ENCODE measurements around the gene LYSMD1. TPM values are rescaled to one million over a fixed set of nuclear protein-coding genes. Genes with fewer than 3 reads are reported as not detected.

The LYSMD1 gene
- total RNA-seq, 4 donors from 2014 or later: 4.6 to 8.8 (median 5.9) TPM

DNA sequence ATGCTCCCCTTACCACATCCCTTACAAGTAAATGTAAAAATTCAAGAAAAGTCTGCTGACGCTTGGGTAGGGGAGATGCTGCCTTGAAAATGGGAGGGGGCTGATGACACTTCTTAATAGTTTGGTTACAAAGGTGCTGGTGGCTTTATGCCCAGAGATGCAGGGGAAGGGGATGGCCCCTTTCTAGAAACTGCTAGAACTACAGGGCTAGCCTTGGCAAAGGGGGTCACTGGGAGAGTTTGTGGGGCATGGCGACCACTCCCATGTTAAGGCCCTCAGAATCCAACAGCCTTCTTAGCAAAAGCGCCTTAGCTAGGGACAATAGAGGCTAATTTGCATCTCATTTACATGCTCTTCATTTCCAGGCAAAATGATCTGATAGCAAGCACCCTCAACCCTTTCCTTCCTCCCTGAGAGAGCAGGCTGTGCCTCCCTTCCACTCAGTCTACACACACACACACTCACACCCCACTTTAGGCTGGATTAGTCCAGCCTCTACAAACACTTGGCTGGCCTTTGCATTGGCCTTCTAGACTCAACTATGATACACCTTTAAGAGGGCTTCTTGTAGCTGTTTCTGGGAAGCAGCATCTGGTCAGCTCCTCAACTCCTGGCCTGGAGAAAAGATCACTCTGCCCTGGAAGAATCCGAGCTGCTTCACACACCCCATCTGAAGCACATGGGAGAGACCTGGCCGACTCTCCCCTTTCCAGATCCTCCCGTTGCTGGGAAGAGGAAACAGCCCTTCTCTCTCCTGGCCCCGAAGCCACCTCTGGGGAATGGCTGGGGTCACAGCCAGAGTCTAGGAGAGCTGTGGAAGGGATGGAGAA, 21.0 kb downstream of the LYSMD1 start:
- no peak for DNase-seq
- 83 to 90% methylated on average over 3 of the region's 7 CpGs for WGBS, 2 donors
- peaks cover 16 to 48% (median 21%) of the 10 kb centered on the region in 3 donors for H3K4me1 ChIP-seq
- H3K27ac ChIP-seq: peak overlapping the region in 3 of 4 donors; percentile 87 to 89 (median 88)
- intact Hi-C loops (cut with DNase I): no loop called here
- H3K27me3 ChIP-seq: peaks cover 0 to 7% (median 0%) of the 10 kb centered on the region in 4 donors
- no peaks in the 10 kb centered on the region for H3K9me3 ChIP-seq
- H3K4me3 ChIP-seq: peak overlapping the region in 3 of 4 donors; percentile 87 to 88 (median 87)
- no peaks in the 10 kb centered on the region for H3K36me3 ChIP-seq
- no peak for TF ChIP-seq POLR2A (IDR thresholded peaks at IDR 0.05)
- TF ChIP-seq, protein P1, sequence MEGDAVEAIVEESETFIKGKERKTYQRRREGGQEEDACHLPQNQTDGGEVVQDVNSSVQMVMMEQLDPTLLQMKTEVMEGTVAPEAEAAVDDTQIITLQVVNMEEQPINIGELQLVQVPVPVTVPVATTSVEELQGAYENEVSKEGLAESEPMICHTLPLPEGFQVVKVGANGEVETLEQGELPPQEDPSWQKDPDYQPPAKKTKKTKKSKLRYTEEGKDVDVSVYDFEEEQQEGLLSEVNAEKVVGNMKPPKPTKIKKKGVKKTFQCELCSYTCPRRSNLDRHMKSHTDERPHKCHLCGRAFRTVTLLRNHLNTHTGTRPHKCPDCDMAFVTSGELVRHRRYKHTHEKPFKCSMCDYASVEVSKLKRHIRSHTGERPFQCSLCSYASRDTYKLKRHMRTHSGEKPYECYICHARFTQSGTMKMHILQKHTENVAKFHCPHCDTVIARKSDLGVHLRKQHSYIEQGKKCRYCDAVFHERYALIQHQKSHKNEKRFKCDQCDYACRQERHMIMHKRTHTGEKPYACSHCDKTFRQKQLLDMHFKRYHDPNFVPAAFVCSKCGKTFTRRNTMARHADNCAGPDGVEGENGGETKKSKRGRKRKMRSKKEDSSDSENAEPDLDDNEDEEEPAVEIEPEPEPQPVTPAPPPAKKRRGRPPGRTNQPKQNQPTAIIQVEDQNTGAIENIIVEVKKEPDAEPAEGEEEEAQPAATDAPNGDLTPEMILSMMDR (IDR thresholded peaks at IDR 0.05): no peak

DNA sequence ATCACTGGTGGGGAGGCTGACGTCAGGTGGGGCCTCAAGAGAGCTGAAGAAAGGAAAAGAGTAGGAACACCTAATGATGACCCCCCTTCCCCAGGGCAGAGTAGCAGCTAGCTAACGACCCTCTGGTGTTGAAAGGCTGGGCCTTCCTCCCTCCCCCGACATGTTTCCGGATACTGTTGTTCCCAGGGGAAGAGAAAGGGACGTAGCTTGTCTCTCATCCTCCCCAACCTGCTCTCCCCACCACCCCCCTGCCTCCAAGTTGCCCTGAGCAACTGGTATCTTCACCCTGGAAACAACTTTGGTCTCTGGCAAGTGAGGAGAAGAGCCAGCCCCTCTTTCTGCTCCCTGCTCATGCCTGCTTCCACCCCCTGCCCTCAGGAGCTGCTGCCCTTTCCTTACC, 21.7 kb downstream of the LYSMD1 start:
- Histone ChIP-seq H3K27ac (peak overlapping the region in 2 of 4 donors; percentile 8 to 87), H3K36me3 (no peaks in the 10 kb centered on the region), H3K4me3 (no peak overlapping the region), H3K9me3 (no peaks in the 10 kb centered on the region), H3K27me3 (peaks cover 0 to 7% (median 0%) of the 10 kb centered on the region in 4 donors), H3K4me1 (peaks cover 16 to 48% (median 21%) of the 10 kb centered on the region in 3 donors)
- intact Hi-C loops (cut with DNase I): no loop called here
- TF ChIP-seq POLR2A (IDR thresholded peaks at IDR 0.05): no peak
- TF ChIP-seq, protein P1 (IDR thresholded peaks at IDR 0.05): no peak
- WGBS, 2 donors: 46 to 58% methylated on average over 4 of the region's 5 CpGs
- no peak for DNase-seq

DNA sequence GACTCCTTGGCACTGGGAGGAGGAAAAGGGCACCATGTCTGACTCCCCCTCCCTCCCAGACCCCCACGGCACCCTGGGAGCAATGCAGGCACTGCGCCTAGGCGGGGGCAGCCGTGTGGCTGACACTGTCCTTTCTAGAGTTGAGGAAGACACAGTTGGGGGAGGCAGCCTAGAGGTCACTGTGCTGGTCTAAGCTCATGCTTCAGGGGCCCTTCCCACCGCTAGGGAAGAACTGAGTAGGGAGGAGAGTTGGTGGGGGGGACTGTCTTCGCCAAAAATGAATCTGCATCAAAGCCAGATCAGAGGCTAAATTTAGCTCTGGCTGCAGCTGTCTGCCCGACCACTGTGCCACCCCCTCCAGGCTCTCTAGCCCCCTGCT, 22.7 kb downstream of the LYSMD1 start:
- Histone ChIP-seq H3K9me3 (no peaks in the 10 kb centered on the region), H3K27ac (no peak overlapping the region), H3K4me1 (peaks cover 16 to 48% (median 21%) of the 10 kb centered on the region in 3 donors), H3K4me3 (no peak overlapping the region), H3K27me3 (peaks cover 0 to 7% (median 0%) of the 10 kb centered on the region in 4 donors), H3K36me3 (peaks cover 0 to 5% (median 0%) of the 10 kb centered on the region in 3 donors)
- TF ChIP-seq POLR2A (IDR thresholded peaks at IDR 0.05): no peak
- TF ChIP-seq, protein P1 (IDR thresholded peaks at IDR 0.05): no peak
- DNase-seq: no peak
- 49 to 77% methylated on average over 4 to 5 of the region's 7 CpGs for WGBS, 2 donors
- intact Hi-C loops (cut with DNase I): no loop called here

DNA sequence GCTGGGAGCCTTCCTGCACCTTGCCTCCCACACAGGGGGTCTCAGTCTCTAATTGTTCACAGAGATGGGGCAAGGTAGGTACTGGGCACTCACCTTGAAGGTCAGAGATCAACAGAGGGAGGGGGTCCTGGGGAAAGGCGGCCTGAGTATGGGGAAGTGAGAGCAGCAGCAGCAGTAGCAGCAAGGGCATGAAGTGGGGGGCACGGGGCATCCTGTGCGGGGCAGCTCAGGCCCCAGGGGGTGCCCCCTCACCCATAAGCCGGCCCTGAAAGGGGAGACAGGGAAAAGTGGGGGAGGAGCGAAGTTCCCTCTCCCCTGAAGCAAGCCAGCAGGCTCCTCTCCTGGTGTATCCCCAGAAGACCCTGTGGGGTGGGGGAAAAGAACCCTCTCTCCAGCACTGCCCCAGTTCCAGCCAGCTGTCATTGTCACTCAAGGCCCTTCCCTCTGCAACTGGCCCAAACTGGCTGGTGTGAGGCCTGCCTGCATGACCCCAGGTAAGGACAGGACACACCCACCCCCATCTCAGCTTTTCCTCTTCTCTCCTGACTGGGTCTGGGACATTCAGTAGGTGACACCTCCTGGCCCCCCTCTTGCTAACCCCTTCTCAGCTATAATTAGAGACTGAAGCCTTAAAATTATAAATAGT, 23.2 kb downstream of the LYSMD1 start:
- H3K27ac ChIP-seq: no peak overlapping the region
- no peak for DNase-seq
- TF ChIP-seq POLR2A (IDR thresholded peaks at IDR 0.05): no peak
- TF ChIP-seq, protein P1 (IDR thresholded peaks at IDR 0.05): no peak
- intact Hi-C loops (cut with DNase I): no loop called here
- peaks cover 0 to 7% (median 0%) of the 10 kb centered on the region in 4 donors for H3K27me3 ChIP-seq
- no peak overlapping the region for H3K4me3 ChIP-seq
- H3K36me3 ChIP-seq: peaks cover 0 to 8% (median 0%) of the 10 kb centered on the region in 3 donors
- peaks cover 16 to 47% (median 21%) of the 10 kb centered on the region in 3 donors for H3K4me1 ChIP-seq
- whole genome bisulfite sequencing, 2 donors: 50 to 71% methylated on average over 2 to 4 of the region's 5 CpGs
- H3K9me3 ChIP-seq: no peaks in the 10 kb centered on the region

DNA sequence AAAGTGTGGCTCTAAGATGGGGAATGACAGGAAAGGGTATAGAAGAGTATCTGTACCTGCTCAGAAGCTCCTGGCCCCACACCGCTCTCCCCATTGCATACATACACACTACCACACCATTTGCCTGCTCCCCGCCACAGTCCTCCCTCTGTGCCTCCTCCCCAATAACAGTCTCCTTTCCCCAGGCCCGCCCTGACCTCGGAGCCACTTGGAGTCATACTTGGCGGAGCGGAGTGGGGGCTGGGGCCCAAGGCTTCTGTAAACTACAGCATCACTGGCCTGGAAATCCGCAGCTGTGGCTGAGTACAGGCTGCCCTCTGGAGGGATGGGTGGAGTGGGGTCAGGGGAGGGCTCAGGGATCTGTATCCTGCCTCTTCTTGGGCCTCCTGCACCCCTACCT, 27.9 kb downstream of the LYSMD1 start:
- Histone ChIP-seq H3K27me3 (no peaks in the 10 kb centered on the region), H3K36me3 (peaks cover 0 to 25% (median 0%) of the 10 kb centered on the region in 3 donors), H3K4me3 (no peak overlapping the region), H3K4me1 (peaks cover 0 to 4% (median 0%) of the 10 kb centered on the region in 3 donors), H3K27ac (no peak overlapping the region), H3K9me3 (no peaks in the 10 kb centered on the region)
- no peak for DNase-seq
- intact Hi-C loops (cut with DNase I): loop anchor here (10.0 kb wide), 1 partner anchor 113 kb away; no protein-coding TSS in a partner anchor
- TF ChIP-seq, protein P1 (IDR thresholded peaks at IDR 0.05): no peak
- TF ChIP-seq POLR2A (IDR thresholded peaks at IDR 0.05): no peak
- 83 to 88% methylated on average over 2 to 4 of the region's 7 CpGs for WGBS, 2 donors
